ENCODE measurements around the gene TSPAN14.

DNA sequence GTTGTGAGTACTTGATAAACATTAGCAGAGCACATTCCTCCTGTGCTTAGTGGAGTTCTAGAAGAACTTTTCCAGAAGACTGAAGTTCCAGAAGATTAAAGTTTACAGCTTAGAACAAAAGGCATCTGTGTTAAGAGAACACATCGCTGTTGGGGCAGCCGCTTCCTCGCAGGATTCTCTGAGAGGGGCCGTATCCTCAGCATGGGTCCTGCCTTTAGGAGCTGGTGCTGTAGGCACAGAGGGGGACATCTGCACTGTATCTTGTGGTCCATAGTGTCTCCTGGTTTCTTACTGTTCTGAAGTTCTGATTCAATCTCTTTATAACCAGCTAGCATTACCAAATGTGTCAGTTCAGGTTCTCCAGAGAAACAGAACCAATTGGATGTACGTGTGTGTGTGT, 99.9 kb downstream of the TSPAN14 start:
- TF ChIP-seq POLR2A (IDR thresholded peaks at IDR 0.05; ENCODE audit: low read depth) (no peak), POLR2AphosphoS5 (IDR thresholded peaks at IDR 0.05) (no peak), EP300 (IDR thresholded peaks at IDR 0.05) (no peak)

All from esophagus muscularis mucosa (tissue), 3 donors.